ENCODE data around the gene INIP. TPM values are rescaled to one million over a fixed set of nuclear protein-coding genes. Genes with fewer than 3 reads are reported as not detected.

Gene INIP
- total RNA-seq, 2 donors from 2014 or later, result 16.1 to 19.3 TPM

GRCh38 chr9:112731971-112732370 is 14.1 kb upstream of the INIP start:
- H3K9ac ChIP-seq (ENCODE audit: extremely low read depth, low read length, poor library complexity, severe bottlenecking), result no peak overlapping the region
- H3K36me3 ChIP-seq (ENCODE audit: control insufficient read depth, insufficient read depth, low read length), result no peaks in the 10 kb centered on the region
- DNase-seq, result no peak
- Mint-ChIP-seq H3K4me3 (no peak overlapping the region), H3K9me3 (no peaks in the 10 kb centered on the region), H3K27me3 (ENCODE audit: insufficient read depth) (no peaks in the 10 kb centered on the region), H3K4me1 (no peaks in the 10 kb centered on the region), H3K36me3 (ENCODE audit: low read depth) (no peaks in the 10 kb centered on the region), H3K27ac (no peak overlapping the region)
- no peaks in the 10 kb centered on the region for H3K4me1 ChIP-seq (ENCODE audit: control insufficient read depth, insufficient read depth, low read length)
- H3K9me3 ChIP-seq (ENCODE audit: control insufficient read depth, low read length), result no peaks in the 10 kb centered on the region
- H3K4me3 ChIP-seq (ENCODE audit: low read length), result no peak overlapping the region
- no peaks in the 10 kb centered on the region for H3K27me3 ChIP-seq (ENCODE audit: control insufficient read depth, insufficient read depth, low read length, poor library complexity, severe bottlenecking)
- no peak for TF ChIP-seq CTCF (conservative IDR thresholded peaks at IDR 0.05)
- H3K27ac ChIP-seq (ENCODE audit: low read depth, low read length), result no peak overlapping the region
- 90% methylated on average over 5 to 7 of the region's 7 CpGs for WGBS, 2 experiments (ENCODE audit: insufficient coverage in 1 of 2, insufficient read length in 1 of 2)

- DNase-seq, result no peak
- Mint-ChIP-seq H3K4me3 (no peak overlapping the region), H3K27ac (no peak overlapping the region), H3K9me3 (no peaks in the 10 kb centered on the region), H3K36me3 (ENCODE audit: low read depth) (no peaks in the 10 kb centered on the region), H3K4me1 (no peaks in the 10 kb centered on the region), H3K27me3 (ENCODE audit: insufficient read depth) (no peaks in the 10 kb centered on the region)
- Histone ChIP-seq H3K9ac (ENCODE audit: extremely low read depth, low read length, poor library complexity, severe bottlenecking) (no peak overlapping the region), H3K27me3 (ENCODE audit: control insufficient read depth, insufficient read depth, low read length, poor library complexity, severe bottlenecking) (no peaks in the 10 kb centered on the region), H3K36me3 (ENCODE audit: control insufficient read depth, insufficient read depth, low read length) (no peaks in the 10 kb centered on the region), H3K4me3 (ENCODE audit: low read length) (no peak overlapping the region), H3K9me3 (ENCODE audit: control insufficient read depth, low read length) (no peaks in the 10 kb centered on the region), H3K4me1 (ENCODE audit: control insufficient read depth, insufficient read depth, low read length) (peaks cover 4% of the 10 kb centered on the region), H3K27ac (ENCODE audit: low read depth, low read length) (no peak overlapping the region)
- no peak for TF ChIP-seq CTCF (conservative IDR thresholded peaks at IDR 0.05)
- 100% methylated on average over 1 to 2 of the region's 2 CpGs for WGBS, 2 experiments (ENCODE audit: insufficient coverage in 1 of 2, insufficient read length in 1 of 2)
These were observed 10.5 kb upstream of the INIP start for GRCh38 chr9:112728401-112728800.

GRCh38 chr9:112726428-112726827 is 8.5 kb upstream of the INIP start:
- no peak overlapping the region for H3K27ac Mint-ChIP-seq
- no peak overlapping the region for H3K4me3 Mint-ChIP-seq
- H3K9ac ChIP-seq (ENCODE audit: extremely low read depth, low read length, poor library complexity, severe bottlenecking), result no peak overlapping the region

More at GRCh38 chr9:112726428-112726827, 8.5 kb upstream of the INIP start:
- peaks cover 4% of the 10 kb centered on the region for H3K4me1 ChIP-seq (ENCODE audit: control insufficient read depth, insufficient read depth, low read length)
- no peaks in the 10 kb centered on the region for H3K27me3 ChIP-seq (ENCODE audit: control insufficient read depth, insufficient read depth, low read length, poor library complexity, severe bottlenecking)
- no peak for DNase-seq
- WGBS, 2 experiments (ENCODE audit: insufficient coverage in 1 of 2, insufficient read length in 1 of 2), result 93 to 94% methylated on average over 4 of the region's 4 CpGs
- no peaks in the 10 kb centered on the region for H3K9me3 Mint-ChIP-seq
- no peaks in the 10 kb centered on the region for H3K36me3 ChIP-seq (ENCODE audit: control insufficient read depth, insufficient read depth, low read length)
- H3K4me3 ChIP-seq (ENCODE audit: low read length), result no peak overlapping the region
- H3K36me3 Mint-ChIP-seq (ENCODE audit: low read depth), result no peaks in the 10 kb centered on the region
- H3K27me3 Mint-ChIP-seq (ENCODE audit: insufficient read depth), result no peaks in the 10 kb centered on the region
- H3K27ac ChIP-seq (ENCODE audit: low read depth, low read length), result no peak overlapping the region
- no peaks in the 10 kb centered on the region for H3K9me3 ChIP-seq (ENCODE audit: control insufficient read depth, low read length)
- TF ChIP-seq CTCF (conservative IDR thresholded peaks at IDR 0.05), result no peak
- H3K4me1 Mint-ChIP-seq, result no peaks in the 10 kb centered on the region
